C4-2B (cell line): ENCODE results near the gene FTCDNL1.

ENCODE experiments used
- ZFX ChIP-seq: fragments of 450-650 bp; IDR thresholded peaks from 2 replicates; pipeline ENCODE4 v1.6.1; 2017
- TF ChIP-seq, protein P1 (sequence below): fragments of 450-650 bp; conservative IDR thresholded peaks from 2 replicates; pipeline ENCODE4 v1.5.1; 2017; ENCODE audit warnings: mild to moderate bottlenecking

DNA sequence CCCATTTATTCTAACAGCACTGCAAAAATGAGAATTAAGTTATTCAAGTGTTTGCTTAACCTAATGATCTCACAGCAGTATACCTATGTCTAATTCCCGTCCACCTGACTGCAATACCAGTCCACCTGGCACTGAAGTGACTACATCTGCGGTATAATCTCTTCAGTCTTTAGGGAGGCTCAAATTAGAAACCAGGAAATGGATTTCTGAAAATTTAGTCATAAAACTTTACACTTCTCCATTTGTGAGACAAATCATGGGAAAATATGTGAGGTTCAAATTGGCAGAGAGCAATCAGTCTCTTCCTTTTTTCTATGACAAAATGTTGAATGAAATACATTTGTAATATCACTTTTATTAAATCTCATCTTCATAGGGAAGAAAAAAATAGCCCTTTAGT, 33.0 kb downstream of the FTCDNL1 start:
- TF ChIP-seq, protein P1, sequence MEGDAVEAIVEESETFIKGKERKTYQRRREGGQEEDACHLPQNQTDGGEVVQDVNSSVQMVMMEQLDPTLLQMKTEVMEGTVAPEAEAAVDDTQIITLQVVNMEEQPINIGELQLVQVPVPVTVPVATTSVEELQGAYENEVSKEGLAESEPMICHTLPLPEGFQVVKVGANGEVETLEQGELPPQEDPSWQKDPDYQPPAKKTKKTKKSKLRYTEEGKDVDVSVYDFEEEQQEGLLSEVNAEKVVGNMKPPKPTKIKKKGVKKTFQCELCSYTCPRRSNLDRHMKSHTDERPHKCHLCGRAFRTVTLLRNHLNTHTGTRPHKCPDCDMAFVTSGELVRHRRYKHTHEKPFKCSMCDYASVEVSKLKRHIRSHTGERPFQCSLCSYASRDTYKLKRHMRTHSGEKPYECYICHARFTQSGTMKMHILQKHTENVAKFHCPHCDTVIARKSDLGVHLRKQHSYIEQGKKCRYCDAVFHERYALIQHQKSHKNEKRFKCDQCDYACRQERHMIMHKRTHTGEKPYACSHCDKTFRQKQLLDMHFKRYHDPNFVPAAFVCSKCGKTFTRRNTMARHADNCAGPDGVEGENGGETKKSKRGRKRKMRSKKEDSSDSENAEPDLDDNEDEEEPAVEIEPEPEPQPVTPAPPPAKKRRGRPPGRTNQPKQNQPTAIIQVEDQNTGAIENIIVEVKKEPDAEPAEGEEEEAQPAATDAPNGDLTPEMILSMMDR: no peak
- TF ChIP-seq ZFX: no peak
